HL-60 (cell line): Measurements from ENCODE around the gene KCNJ15.

ENCODE experiments used
- DNase-seq, 2 experiments: peaks; one replicate each; pipeline ENCODE4 v3.0.0-alpha.2; 2010 to 2020; ENCODE audit warnings: low read depth in 1 of 2, low spot score in 1 of 2
- H3K27ac ChIP-seq: fragments of 250-450 bp; sonication (Bioruptor Pico); replicated peaks from 2 replicates; pipeline ENCODE4 v1.5.1; 2020; ENCODE audit warnings: mild to moderate bottlenecking, moderate library complexity
- H3K27me3 ChIP-seq: fragments of 250-450 bp; sonication (Bioruptor Pico); 2 replicates; pipeline ENCODE4 v1.5.1; 2021; ENCODE audit warnings: mild to moderate bottlenecking, moderate library complexity; ENCODE audit not compliant: insufficient read depth, poor library complexity, severe bottlenecking
- H3K4me3 ChIP-seq: replicated peaks from 2 replicates; pipeline ENCODE4 v1.5.1; 2011; ENCODE audit warnings: mild to moderate bottlenecking, control low read depth, low read length; ENCODE audit not compliant: insufficient read depth
- CTCF ChIP-seq: IDR thresholded peaks from one replicate; pipeline ENCODE4 v1.5.1; 2011; ENCODE audit warnings: low read length, control low read depth, inconsistent platforms; ENCODE audit not compliant: insufficient read depth
- GABPA ChIP-seq: IDR thresholded peaks from 2 replicates; pipeline ENCODE4 v1.6.1; 2012; ENCODE audit warnings: low read depth
- POLR2AphosphoS5 ChIP-seq: IDR thresholded peaks from 2 replicates; pipeline ENCODE4 v1.6.1; 2012; ENCODE audit warnings: low read depth
- SPI1 ChIP-seq: IDR thresholded peaks from 2 replicates; pipeline ENCODE4 v1.6.1; 2012; ENCODE audit warnings: low read depth, mild to moderate bottlenecking, borderline replicate concordance
- TF ChIP-seq, protein P1 (sequence below): IDR thresholded peaks from 2 replicates; pipeline ENCODE4 v1.6.1; 2012; ENCODE audit warnings: low read depth; ENCODE audit not compliant: insufficient replicate concordance

The KCNJ15 gene

DNA sequence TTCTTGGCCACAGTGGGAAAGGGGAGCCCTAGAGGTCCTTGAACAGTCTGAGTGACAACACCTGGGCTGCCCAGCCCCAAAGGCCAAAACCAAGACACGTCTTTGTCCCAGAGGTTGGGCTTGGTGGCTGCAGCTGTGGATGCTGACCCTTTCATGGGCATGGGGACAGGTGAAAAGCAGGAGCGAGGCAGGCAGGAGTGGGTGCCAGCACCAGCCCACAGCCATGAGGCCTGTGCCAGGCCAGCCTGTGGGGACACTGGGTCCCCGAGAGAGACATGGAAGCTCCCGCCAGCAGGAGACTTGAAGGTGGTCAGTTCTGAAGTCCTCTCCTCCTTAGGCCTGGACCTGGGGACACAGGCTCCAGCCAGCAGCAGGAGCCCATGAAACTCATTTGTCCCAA is 98.6 kb downstream of the KCNJ15 start:
- Histone ChIP-seq H3K4me3 (no peak overlapping the region), H3K27ac (peak overlapping the region; percentile 66), H3K27me3 (no peaks in the 10 kb centered on the region)
- no peak for DNase-seq
- TF ChIP-seq POLR2AphosphoS5 (no peak), GABPA (no peak), CTCF (no peak), SPI1 (no peak)
- TF ChIP-seq, protein P1, sequence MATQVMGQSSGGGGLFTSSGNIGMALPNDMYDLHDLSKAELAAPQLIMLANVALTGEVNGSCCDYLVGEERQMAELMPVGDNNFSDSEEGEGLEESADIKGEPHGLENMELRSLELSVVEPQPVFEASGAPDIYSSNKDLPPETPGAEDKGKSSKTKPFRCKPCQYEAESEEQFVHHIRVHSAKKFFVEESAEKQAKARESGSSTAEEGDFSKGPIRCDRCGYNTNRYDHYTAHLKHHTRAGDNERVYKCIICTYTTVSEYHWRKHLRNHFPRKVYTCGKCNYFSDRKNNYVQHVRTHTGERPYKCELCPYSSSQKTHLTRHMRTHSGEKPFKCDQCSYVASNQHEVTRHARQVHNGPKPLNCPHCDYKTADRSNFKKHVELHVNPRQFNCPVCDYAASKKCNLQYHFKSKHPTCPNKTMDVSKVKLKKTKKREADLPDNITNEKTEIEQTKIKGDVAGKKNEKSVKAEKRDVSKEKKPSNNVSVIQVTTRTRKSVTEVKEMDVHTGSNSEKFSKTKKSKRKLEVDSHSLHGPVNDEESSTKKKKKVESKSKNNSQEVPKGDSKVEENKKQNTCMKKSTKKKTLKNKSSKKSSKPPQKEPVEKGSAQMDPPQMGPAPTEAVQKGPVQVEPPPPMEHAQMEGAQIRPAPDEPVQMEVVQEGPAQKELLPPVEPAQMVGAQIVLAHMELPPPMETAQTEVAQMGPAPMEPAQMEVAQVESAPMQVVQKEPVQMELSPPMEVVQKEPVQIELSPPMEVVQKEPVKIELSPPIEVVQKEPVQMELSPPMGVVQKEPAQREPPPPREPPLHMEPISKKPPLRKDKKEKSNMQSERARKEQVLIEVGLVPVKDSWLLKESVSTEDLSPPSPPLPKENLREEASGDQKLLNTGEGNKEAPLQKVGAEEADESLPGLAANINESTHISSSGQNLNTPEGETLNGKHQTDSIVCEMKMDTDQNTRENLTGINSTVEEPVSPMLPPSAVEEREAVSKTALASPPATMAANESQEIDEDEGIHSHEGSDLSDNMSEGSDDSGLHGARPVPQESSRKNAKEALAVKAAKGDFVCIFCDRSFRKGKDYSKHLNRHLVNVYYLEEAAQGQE, result no peak

DNA sequence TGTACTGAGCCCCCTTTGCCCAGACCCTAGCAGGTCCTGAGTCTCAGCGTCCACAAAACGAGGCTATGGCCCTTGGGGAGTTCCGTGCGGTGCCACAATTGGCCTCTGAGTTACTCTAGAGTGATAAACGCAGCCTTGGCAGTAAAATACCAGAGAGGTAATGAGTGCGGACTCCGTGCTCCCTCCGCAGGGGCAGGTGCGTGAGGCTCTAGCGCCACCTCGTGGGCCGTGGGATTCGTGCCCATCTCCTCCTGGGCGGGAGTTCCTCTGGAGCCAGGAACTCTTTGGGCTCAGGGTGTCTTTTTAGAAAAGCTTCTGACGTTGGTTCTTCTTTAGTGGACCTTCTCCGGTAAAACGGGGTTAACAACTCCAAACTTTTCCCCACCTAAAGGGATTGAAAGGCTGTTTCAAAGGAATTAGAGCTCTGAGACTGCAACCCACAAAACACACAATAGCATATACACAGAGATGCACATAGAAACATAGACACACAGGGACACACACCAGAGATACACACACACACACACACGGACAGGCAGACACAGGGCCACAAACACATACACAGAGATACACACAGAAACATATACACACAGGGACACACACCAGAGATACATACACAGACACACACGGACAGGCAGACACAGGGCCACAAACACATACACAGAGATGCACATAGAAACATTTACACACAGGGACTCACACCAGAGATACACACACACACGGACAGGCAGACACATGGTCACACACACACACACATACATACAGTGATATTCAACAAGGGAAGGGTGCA is 99.4 kb downstream of the KCNJ15 start:
- Histone ChIP-seq H3K27ac (peak overlapping the region; percentile 66), H3K27me3 (no peaks in the 10 kb centered on the region), H3K4me3 (no peak overlapping the region)
- peak; percentile 57 to 86 for DNase-seq
- TF ChIP-seq CTCF (peak; percentile 93), GABPA (no peak), POLR2AphosphoS5 (no peak), SPI1 (peak; percentile 33; the same call in 1 of the 2 replicates)
- TF ChIP-seq, protein P1, result no peak
